IMR-90 (cell line): ENCODE data around the gene GLIS1. TPM values are rescaled to one million over a fixed set of nuclear protein-coding genes. Genes with fewer than 3 reads are reported as not detected.

Source experiments
- ATAC-seq: fragments of 200-7000 bp; cut with Tn5 transposase; 2 replicates; pipeline ENCODE4 v1.9.1; 2020; ENCODE audit warnings: low read depth, mild to moderate bottlenecking, moderate library complexity
- BruUV-seq: library from RNA; stranded (reverse); fragments of 400-500 nt; replicated peaks from 2 replicates; lab custom pipeline; 2021; lab: Mats Ljungman, UMichigan
- CTCF ChIA-PET: fragments of 300-600 bp; formaldehyde crosslinking; extraction: SDS; loops from one replicate; lab custom pipeline; 2021; ENCODE audit warnings: antibody characterized with exemption; lab: Yijun Ruan, JAX
- POLR2A ChIA-PET: fragments of 300-600 bp; sonication (Branson Sonifier 250); formaldehyde crosslinking; loops from one replicate; lab custom pipeline; 2022; ENCODE audit warnings: antibody characterized with exemption; ENCODE audit not compliant: unreplicated experiment; lab: Charles Lee
- DNase-seq: peaks from one replicate; pipeline ENCODE4 v3.0.0; 2013
- H2AFZ ChIP-seq: replicated peaks from 2 replicates; pipeline ENCODE3; 2013; ENCODE audit warnings: low read length, mild to moderate bottlenecking; ENCODE audit not compliant: poor library complexity
- H2AK5ac ChIP-seq: 2 replicates; pipeline ENCODE4 v1.6.1; 2013; ENCODE audit warnings: low read depth, low read length, inconsistent platforms
- H2AK9ac ChIP-seq: replicated peaks from 2 replicates; pipeline ENCODE3; 2013; ENCODE audit warnings: mild to moderate bottlenecking, low read depth, low read length, moderate library complexity; ENCODE audit not compliant: poor library complexity
- H2BK120ac ChIP-seq: 2 replicates; pipeline ENCODE4 v1.6.1; 2013; ENCODE audit warnings: low read depth, low read length, inconsistent platforms
- H2BK15ac ChIP-seq: 3 replicates; pipeline ENCODE4 v1.6.1; 2013; ENCODE audit warnings: low read depth, low read length, inconsistent platforms
- H2BK20ac ChIP-seq: 2 replicates; pipeline ENCODE4 v1.6.1; 2013; ENCODE audit warnings: low read depth, mild to moderate bottlenecking, inconsistent platforms, low read length, moderate library complexity
- H2BK5ac ChIP-seq: 2 replicates; pipeline ENCODE4 v1.6.1; 2013; ENCODE audit warnings: mild to moderate bottlenecking, low read depth, low read length, inconsistent platforms; ENCODE audit not compliant: poor library complexity, severe bottlenecking
- H3K14ac ChIP-seq: replicated peaks from 2 replicates; pipeline ENCODE4 v1.6.1; 2013; ENCODE audit warnings: low read depth, low read length, inconsistent platforms
- H3K18ac ChIP-seq: 2 replicates; pipeline ENCODE4 v1.6.1; 2013; ENCODE audit warnings: low read depth, low read length, control low read depth
- H3K23ac ChIP-seq: 2 replicates; pipeline ENCODE4 v1.6.1; 2013; ENCODE audit warnings: low read depth, low read length, inconsistent platforms
- H3K27ac ChIP-seq: 2 replicates; pipeline ENCODE4 v1.5.1; 2013; ENCODE audit warnings: mild to moderate bottlenecking, control low read depth, low read length; ENCODE audit not compliant: insufficient read depth
- H3K27me3 ChIP-seq: 2 replicates; pipeline ENCODE4 v1.6.1; 2013; ENCODE audit warnings: low read length; ENCODE audit not compliant: control insufficient read depth, insufficient read depth
- H3K36me3 ChIP-seq: 2 replicates; pipeline ENCODE4 v1.6.1; 2013; ENCODE audit warnings: low read length, mixed read lengths; ENCODE audit not compliant: control insufficient read depth, insufficient read depth
- H3K4ac ChIP-seq: 2 replicates; pipeline ENCODE4 v1.6.1; 2013; ENCODE audit warnings: low read depth, low read length, inconsistent platforms
- H3K4me1 ChIP-seq: 2 replicates; pipeline ENCODE4 v1.6.1; 2013; ENCODE audit warnings: low read length, mixed read lengths; ENCODE audit not compliant: control insufficient read depth, insufficient read depth
- H3K4me2 ChIP-seq: 2 replicates; pipeline ENCODE4 v1.6.1; 2013; ENCODE audit warnings: low read depth, mild to moderate bottlenecking, control low read depth, low read length, moderate library complexity
- H3K4me3 ChIP-seq: 2 replicates; pipeline ENCODE4 v1.5.1; 2013; ENCODE audit warnings: low read depth, mild to moderate bottlenecking, control low read depth, low read length, moderate library complexity; ENCODE audit not compliant: insufficient read depth
- H3K56ac ChIP-seq: 2 replicates; pipeline ENCODE4 v1.6.1; 2013; ENCODE audit warnings: low read length, inconsistent platforms; ENCODE audit not compliant: insufficient read depth; ENCODE audit errors: extremely low read depth
- H3K79me1 ChIP-seq, 2 experiments: 2 replicates each; pipeline ENCODE4 v1.6.1; 2013; ENCODE audit warnings: low read length in 2 of 2, inconsistent platforms in 1 of 2, low read depth in 1 of 2
- H3K9ac ChIP-seq: 2 replicates; pipeline ENCODE4 v1.6.1; 2013; ENCODE audit warnings: low read depth, low read length, control low read depth
- H3K9me1 ChIP-seq: 2 replicates; pipeline ENCODE4 v1.6.1; 2013; ENCODE audit warnings: low read length, inconsistent platforms; ENCODE audit not compliant: insufficient read depth
- H3K9me3 ChIP-seq: 2 replicates; pipeline ENCODE4 v1.6.1; 2013; ENCODE audit warnings: low read length; ENCODE audit not compliant: control insufficient read depth, insufficient read depth
- H4K20me1 ChIP-seq: 2 replicates; pipeline ENCODE4 v1.6.1; 2013; ENCODE audit warnings: low read length, inconsistent platforms; ENCODE audit not compliant: insufficient read depth
- H4K5ac ChIP-seq: 2 replicates; pipeline ENCODE4 v1.6.1; 2013; ENCODE audit warnings: mild to moderate bottlenecking, low read depth, low read length, control low read depth
- H4K8ac ChIP-seq, 2 experiments: 2 replicates each; pipeline ENCODE4 v1.6.1; 2013; ENCODE audit warnings: low read depth in 2 of 2, low read length in 2 of 2, control low read depth in 1 of 2, inconsistent platforms in 1 of 2
- H4K91ac ChIP-seq: 2 replicates; pipeline ENCODE4 v1.6.1; 2013; ENCODE audit warnings: low read depth, low read length, inconsistent platforms; ENCODE audit not compliant: insufficient read depth
- BHLHE40 ChIP-seq: fragments of 150-350 bp; IDR thresholded peaks from 2 replicates; pipeline ENCODE4 v1.6.1; 2016; ENCODE audit warnings: mild to moderate bottlenecking, low read depth, low read length
- CHD1 ChIP-seq: IDR thresholded peaks from 2 replicates; pipeline ENCODE4 v1.6.1; 2012; ENCODE audit warnings: low read depth, low read length, improper control_type of control experiment
- CTCF ChIP-seq: conservative IDR thresholded peaks from 2 replicates; pipeline ENCODE4 v1.5.1; 2012; ENCODE audit warnings: mild to moderate bottlenecking, low read depth, low read length, improper control_type of control experiment
- ELK1 ChIP-seq: fragments of 150-350 bp; IDR thresholded peaks from 2 replicates; pipeline ENCODE4 v1.6.1; 2016; ENCODE audit warnings: low read depth, mild to moderate bottlenecking, low read length, moderate library complexity, borderline replicate concordance
- MXI1 ChIP-seq: IDR thresholded peaks from 2 replicates; pipeline ENCODE4 v1.6.1; 2012; ENCODE audit warnings: low read depth, mild to moderate bottlenecking, low read length, moderate library complexity, borderline replicate concordance
- RCOR1 ChIP-seq: IDR thresholded peaks from 2 replicates; pipeline ENCODE4 v1.6.1; 2012; ENCODE audit warnings: mild to moderate bottlenecking, low read length, improper control_type of control experiment; ENCODE audit not compliant: insufficient replicate concordance
- RFX5 ChIP-seq: IDR thresholded peaks from 2 replicates; pipeline ENCODE4 v1.8.0; 2012; ENCODE audit warnings: low read depth, mild to moderate bottlenecking, low read length, moderate library complexity
- SMC3 ChIP-seq: fragments of 150-350 bp; IDR thresholded peaks from 2 replicates; pipeline ENCODE4 v1.6.1; 2016; ENCODE audit warnings: low read depth, mild to moderate bottlenecking, antibody characterized with exemption, low read length, moderate library complexity
- WGBS, 2 experiments: methylation state at CpG; one replicate each; pipeline versions ENCODE4 v1.1.5 to v1.1.7; 2013; ENCODE audit warnings: missing lambda C conversion rate in 2 of 2; ENCODE audit not compliant: insufficient read length in 1 of 2; ENCODE audit errors: extremely low coverage in 2 of 2; 5-methylcytosine and 5-hydroxymethylcytosine counted together
- dilution Hi-C: fragments of 300-500 bp; cut with HindIII; formaldehyde crosslinking; loops from one replicate; pipeline ENCODE4 v1.14.3; 2018; ENCODE audit warnings: low sequenced_read_pairs; ENCODE audit not compliant: unreplicated experiment
- in situ Hi-C: fragments of 300-500 bp; cut with MboI; formaldehyde crosslinking; loops from 3 replicates; pipeline ENCODE4 v1.14.3; 2019; ENCODE audit warnings: low sequenced_read_pairs, inconsistent platforms, mixed read lengths
- intact Hi-C: fragments of 100-400 bp; cut with micrococcal nuclease; formaldehyde crosslinking; loops from 2 replicates; pipeline ENCODE4 v1.10.0; 2022
- polyA plus RNA-seq, 3 experiments: library from polyadenylated mRNA; depleted of rRNA; stranded (reverse); fragments of >200 nt; gene quantifications; 2 replicates each; pipeline ENCODE4 v1.2.3, GENCODE V29; 2012; ENCODE audit warnings: low replicate concordance in 1 of 3
- total RNA-seq: library from RNA; depleted of rRNA; stranded (reverse); fragments of >200 nt; gene quantifications from 2 replicates; pipeline ENCODE4 v1.2.3, GENCODE V29; 2012

Gene GLIS1
- total and polyA plus RNA-seq, 2 of the 4 experiments (the other 2 are of a cell fraction), result 0.18 to 2.3 TPM

GRCh38 chr1:53535226-53535625 lies 203.7 kb downstream of the GLIS1 start:
- no TSS peak for BruUV-seq
- dilution Hi-C loops, result no loop called here
- no peak overlapping the region for H3K14ac ChIP-seq
- TF ChIP-seq MXI1 (no peak), CTCF (no peak), SMC3 (no peak), RCOR1 (no peak), RFX5 (no peak), ELK1 (no peak), CHD1 (no peak), BHLHE40 (no peak)
- no peak for ATAC-seq
- ChIA-PET POLR2A (no interaction called here), CTCF (no interaction called here)
- peaks cover 18% of the 10 kb centered on the region for H3K4me1 ChIP-seq
- peaks cover 9% of the 10 kb centered on the region; the same call in 1 of the 2 replicates for H3K9me1 ChIP-seq
- no peak overlapping the region for H2BK5ac ChIP-seq
- no peak overlapping the region; the same call in 1 of the 2 replicates for H2AK5ac ChIP-seq
- H3K23ac ChIP-seq, result no peak overlapping the region
- no peak for DNase-seq
- no peaks in the 10 kb centered on the region for H3K36me3 ChIP-seq
- H3K4me2 ChIP-seq, result no peak overlapping the region
- in situ Hi-C loops, result no loop called here
- no peak overlapping the region for H2AFZ ChIP-seq
- no peaks in the 10 kb centered on the region; the same call in 1 of the 2 replicates for H3K27me3 ChIP-seq
- no peak overlapping the region for H4K91ac ChIP-seq
- H2BK120ac ChIP-seq, result no peak overlapping the region
- H4K5ac ChIP-seq, result no peak overlapping the region
- no CpG with 5 or more reads among the region's 5 CpGs for WGBS, 2 experiments
- no peak overlapping the region for H3K18ac ChIP-seq
- H2AK9ac ChIP-seq, result peak overlapping the region; percentile 37
- H3K4me3 ChIP-seq, result no peak overlapping the region
- no peak overlapping the region for H3K9ac ChIP-seq
- no peak overlapping the region for H2BK20ac ChIP-seq
- H4K8ac ChIP-seq, result no peak overlapping the region
- H3K9me3 ChIP-seq, result no peaks in the 10 kb centered on the region
- 0 out of 4 replicates have a peak, but pooled peaks cover 0 to 9% of the 10 kb centered on the region in 2 experiments for H3K79me1 ChIP-seq
- H4K20me1 ChIP-seq, result peaks cover 6% of the 10 kb centered on the region
- intact Hi-C loops, result no loop called here
- H3K4ac ChIP-seq, result peak overlapping the region; percentile 1; the same call in 1 of the 2 replicates
- H3K56ac ChIP-seq, result no peak overlapping the region
- H3K27ac ChIP-seq, result no peak overlapping the region
- H2BK15ac ChIP-seq, result no peak overlapping the region
